ENCODE measurements around the gene BHLHE40. TPM values are rescaled to one million over a fixed set of nuclear protein-coding genes. Genes with fewer than 3 reads are reported as not detected.

BHLHE40 gene
- total RNA-seq, 2 experiments from 2014 or later, result 167 to 182 TPM

DNA sequence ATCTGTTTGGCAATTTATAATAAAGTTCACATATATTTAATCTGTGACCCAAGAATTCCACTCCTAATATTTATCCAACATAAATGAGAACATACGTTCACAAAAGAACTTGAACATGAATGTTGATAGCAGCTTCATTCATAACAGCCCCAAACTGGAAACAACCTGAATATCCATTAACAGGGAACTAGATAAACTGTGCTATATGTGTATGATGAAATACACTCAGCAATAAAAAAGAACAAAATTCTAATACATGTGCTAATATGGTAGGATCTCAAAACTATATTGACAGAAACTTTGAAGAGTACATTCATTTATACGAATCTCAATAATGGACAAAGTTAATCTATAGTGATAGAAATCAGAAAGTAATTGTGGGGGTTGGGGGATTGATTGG lies 5.1 kb upstream of the BHLHE40 start:
- ChIA-PET POLR2A (interaction anchor here (0.8 kb wide), 1 partner anchor 144 kb away, joined by 3 read pairs; no protein-coding TSS in a partner anchor), CTCF (no interaction called here)
- DNase-seq, result no peak
- no peak for TF ChIP-seq CTCF (IDR thresholded peaks at IDR 0.05)
- intact Hi-C loops (cut with DNase I, micrococcal nuclease), result no loop called here
- Histone ChIP-seq H3K36me3 (ENCODE audit: insufficient read depth, low read length) (no peaks in the 10 kb centered on the region), H3K27me3 (ENCODE audit: control insufficient read depth in 1 of 2, insufficient read depth in 2 of 2, low read length in 2 of 2) (no peaks in the 10 kb centered on the region), H3K4me1 (ENCODE audit: insufficient read depth, low read length) (peaks cover 29% of the 10 kb centered on the region), H3K27ac (ENCODE audit: low read depth in 1 of 2, low read length in 2 of 2) (no peak overlapping the region), H3K4me3 (ENCODE audit: low read length) (no peak overlapping the region), H3K9me3 (ENCODE audit: control insufficient read depth in 1 of 2, insufficient read depth in 1 of 2, low read length in 2 of 2) (no peaks in the 10 kb centered on the region)
- Mint-ChIP-seq H3K4me3 (no peak overlapping the region), H3K27me3 (no peaks in the 10 kb centered on the region), H3K9me3 (no peaks in the 10 kb centered on the region), H3K27ac (no peak overlapping the region), H3K4me1 (ENCODE audit: low read depth) (peaks cover 25% of the 10 kb centered on the region), H3K36me3 (ENCODE audit: low read depth) (peaks cover 16% of the 10 kb centered on the region)
- ATAC-seq (ENCODE audit: poor library complexity), result no peak

DNA sequence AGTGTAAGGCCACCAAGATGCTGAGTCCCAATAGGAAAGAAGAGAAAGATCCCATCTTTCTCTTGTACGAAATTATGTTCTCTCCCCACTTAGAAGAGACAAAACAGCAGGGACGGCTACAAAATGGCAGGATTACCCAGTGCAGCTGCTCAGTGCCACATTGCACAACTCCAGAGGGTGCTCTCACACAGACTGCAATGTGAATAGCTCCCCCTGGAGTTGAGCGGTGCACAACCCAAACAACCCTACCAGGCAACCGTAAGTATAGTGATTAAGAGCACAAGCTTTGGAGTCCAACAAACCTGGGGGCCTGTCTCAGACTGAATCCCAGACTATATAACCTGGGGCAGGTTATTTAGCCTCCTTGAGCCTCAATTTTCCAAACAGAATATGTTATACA lies 3.1 kb upstream of the BHLHE40 start:
- H3K4me1 ChIP-seq (ENCODE audit: insufficient read depth, low read length), result peaks cover 42% of the 10 kb centered on the region
- DNase-seq (peak in 7 of 14 experiments; percentile 13 to 73 (median 54)), ATAC-seq (ENCODE audit: poor library complexity) (no peak)
- ChIA-PET POLR2A (interaction anchor here (0.5 to 4.5 kb wide), 6 partner anchors 10 to 208 kb away, joined by 3 to 38 read pairs (median 4); no protein-coding TSS in a partner anchor), CTCF (interaction anchor here (0.7 to 2.7 kb wide), 16 partner anchors 10 to 265 kb away, joined by 3 to 18 read pairs (median 4); no protein-coding TSS in a partner anchor)
- H3K27ac Mint-ChIP-seq, result peak overlapping the region; percentile 96
- no peaks in the 10 kb centered on the region for H3K36me3 ChIP-seq (ENCODE audit: insufficient read depth, low read length)
- H3K27me3 ChIP-seq (ENCODE audit: control insufficient read depth in 1 of 2, insufficient read depth in 2 of 2, low read length in 2 of 2), result no peaks in the 10 kb centered on the region
- TF ChIP-seq CTCF (IDR thresholded peaks at IDR 0.05), result no peak
- H3K27me3 Mint-ChIP-seq, result no peaks in the 10 kb centered on the region
- H3K4me3 ChIP-seq (ENCODE audit: low read length), result no peak overlapping the region
- H3K4me1 Mint-ChIP-seq (ENCODE audit: low read depth), result peaks cover 34% of the 10 kb centered on the region
- H3K9me3 ChIP-seq (ENCODE audit: control insufficient read depth in 1 of 2, insufficient read depth in 1 of 2, low read length in 2 of 2), result no peaks in the 10 kb centered on the region
- no peaks in the 10 kb centered on the region for H3K9me3 Mint-ChIP-seq
- H3K36me3 Mint-ChIP-seq (ENCODE audit: low read depth), result peaks cover 27% of the 10 kb centered on the region
- peak overlapping the region; percentile 92 for H3K4me3 Mint-ChIP-seq
- H3K27ac ChIP-seq (ENCODE audit: low read depth in 1 of 2, low read length in 2 of 2), result no peak overlapping the region
- intact Hi-C loops (cut with DNase I, micrococcal nuclease), result loop anchor here in 1 of 2 experiments (5.0 kb wide), 1 partner anchor 69 kb away; no protein-coding TSS in a partner anchor

GRCh38 chr3:4977001-4977852 lies 2.0 kb upstream of the BHLHE40 start:
- H3K27me3 Mint-ChIP-seq, result no peaks in the 10 kb centered on the region
- peaks cover 45% of the 10 kb centered on the region for H3K4me1 Mint-ChIP-seq (ENCODE audit: low read depth)
- Histone ChIP-seq H3K9me3 (ENCODE audit: control insufficient read depth in 1 of 2, insufficient read depth in 1 of 2, low read length in 2 of 2) (no peaks in the 10 kb centered on the region), H3K4me1 (ENCODE audit: insufficient read depth, low read length) (peaks cover 52% of the 10 kb centered on the region), H3K4me3 (ENCODE audit: low read length) (peak overlapping the region; percentile 95), H3K27me3 (ENCODE audit: control insufficient read depth in 1 of 2, insufficient read depth in 2 of 2, low read length in 2 of 2) (no peaks in the 10 kb centered on the region), H3K27ac (ENCODE audit: low read depth in 1 of 2, low read length in 2 of 2) (peak overlapping the region; percentile 84 to 91), H3K36me3 (ENCODE audit: insufficient read depth, low read length) (peaks cover 7% of the 10 kb centered on the region)
- peak overlapping the region; percentile 92 for H3K4me3 Mint-ChIP-seq
- ATAC-seq (ENCODE audit: poor library complexity) (peak; percentile 9), DNase-seq (peak in 13 of 14 experiments; percentile 23 to 89 (median 38))
- no peak for TF ChIP-seq CTCF (IDR thresholded peaks at IDR 0.05)
- peak overlapping the region; percentile 96 for H3K27ac Mint-ChIP-seq
- H3K36me3 Mint-ChIP-seq (ENCODE audit: low read depth), result peaks cover 34% of the 10 kb centered on the region
- intact Hi-C loops (cut with DNase I, micrococcal nuclease), result loop anchor here in 1 of 2 experiments (5.0 kb wide), 1 partner anchor 70 kb away; no protein-coding TSS in a partner anchor
- ChIA-PET POLR2A (interaction anchor here (0.6 to 4.5 kb wide), 15 partner anchors 10 to 484 kb away, joined by 3 to 38 read pairs (median 5); partner anchors contain the start of gene ITPR1), CTCF (interaction anchor here (0.7 to 2.7 kb wide), 14 partner anchors 11 to 266 kb away, joined by 3 to 18 read pairs (median 4); no protein-coding TSS in a partner anchor)
- no peaks in the 10 kb centered on the region for H3K9me3 Mint-ChIP-seq

All from CD4-positive, alpha-beta T cell (primary cell).